Fibroblast of peridontal ligament (primary cell): ENCODE data around the gene ACE.
"Not testable (repeated sequence)": the region's sequence is repeated elsewhere in the genome, so short reads cannot be mapped to it uniquely, and the experiment has no call there.

Experiments used
- DNase-seq: peaks from one replicate; pipeline ENCODE4 v3.0.0-alpha.2; 2010; ENCODE audit errors: extremely low read depth

The ACE gene

GRCh38 chr17:63444457-63444856, 32.4 kb upstream of the ACE start:
- no peak for DNase-seq

GRCh38 chr17:63445065-63445464, 31.8 kb upstream of the ACE start:
- no peak for DNase-seq

GRCh38 chr17:63445571-63445953, 31.3 kb upstream of the ACE start:
- DNase-seq = peak; percentile 28

GRCh38 chr17:63445954-63446752, 30.7 kb upstream of the ACE start, which contains the start of gene CYB561:
Gene CYB561 (minus strand): TSS chr17:63446306. CDS start chr17:63437547, 8,759 bp downstream.
- DNase-seq = peak; percentile 43

GRCh38 chr17:63446753-63447470, 29.9 kb upstream of the ACE start:
- DNase-seq = peak; percentile 40

- peak; percentile 48 for DNase-seq
These were observed 29.3 kb upstream of the ACE start for GRCh38 chr17:63447471-63448009.

- no peak for DNase-seq
These were observed 28.2 kb upstream of the ACE start for GRCh38 chr17:63448655-63449054.

- no peak for DNase-seq
These were observed 26.3 kb upstream of the ACE start for GRCh38 chr17:63450551-63450950.

- DNase-seq = no peak
These were observed 25.7 kb upstream of the ACE start for GRCh38 chr17:63451150-63451549.

GRCh38 chr17:63452046-63452961, 24.6 kb upstream of the ACE start:
- no peak for DNase-seq

- no peak for DNase-seq
These were observed 23.8 kb upstream of the ACE start for GRCh38 chr17:63452962-63453551.

GRCh38 chr17:63454357-63454756, 22.5 kb upstream of the ACE start:
- not testable (repeated sequence) for DNase-seq

- no peak for DNase-seq
These were observed 21.9 kb upstream of the ACE start for GRCh38 chr17:63454915-63455314.

GRCh38 chr17:63455417-63455816, 21.4 kb upstream of the ACE start:
- DNase-seq = peak; percentile 15

- DNase-seq = no peak
These were observed 18.4 kb upstream of the ACE start for GRCh38 chr17:63458478-63458877.

- no peak for DNase-seq
These were observed 16.8 kb upstream of the ACE start for GRCh38 chr17:63460018-63460417.

GRCh38 chr17:63463771-63464170, 13.1 kb upstream of the ACE start:
- DNase-seq = no peak

GRCh38 chr17:63464691-63465236, 12.1 kb upstream of the ACE start:
- DNase-seq = no peak

GRCh38 chr17:63468099-63468498, 8.8 kb upstream of the ACE start:
- not testable (repeated sequence) for DNase-seq

- no peak for DNase-seq
These were observed 2.7 kb upstream of the ACE start for GRCh38 chr17:63474174-63474573.
